ENCODE data around the gene LAP3. TPM values are rescaled to one million over a fixed set of nuclear protein-coding genes. Genes with fewer than 3 reads are reported as not detected.

LAP3 gene
- total and polyA plus RNA-seq, 7 donors = 37.1 to 126 (median 60.3) TPM

- TF ChIP-seq POLR2AphosphoS5 (IDR thresholded peaks at IDR 0.05) = no peak
- TF ChIP-seq POLR2A (IDR thresholded peaks at IDR 0.05) = no peak
- TF ChIP-seq, protein P1, sequence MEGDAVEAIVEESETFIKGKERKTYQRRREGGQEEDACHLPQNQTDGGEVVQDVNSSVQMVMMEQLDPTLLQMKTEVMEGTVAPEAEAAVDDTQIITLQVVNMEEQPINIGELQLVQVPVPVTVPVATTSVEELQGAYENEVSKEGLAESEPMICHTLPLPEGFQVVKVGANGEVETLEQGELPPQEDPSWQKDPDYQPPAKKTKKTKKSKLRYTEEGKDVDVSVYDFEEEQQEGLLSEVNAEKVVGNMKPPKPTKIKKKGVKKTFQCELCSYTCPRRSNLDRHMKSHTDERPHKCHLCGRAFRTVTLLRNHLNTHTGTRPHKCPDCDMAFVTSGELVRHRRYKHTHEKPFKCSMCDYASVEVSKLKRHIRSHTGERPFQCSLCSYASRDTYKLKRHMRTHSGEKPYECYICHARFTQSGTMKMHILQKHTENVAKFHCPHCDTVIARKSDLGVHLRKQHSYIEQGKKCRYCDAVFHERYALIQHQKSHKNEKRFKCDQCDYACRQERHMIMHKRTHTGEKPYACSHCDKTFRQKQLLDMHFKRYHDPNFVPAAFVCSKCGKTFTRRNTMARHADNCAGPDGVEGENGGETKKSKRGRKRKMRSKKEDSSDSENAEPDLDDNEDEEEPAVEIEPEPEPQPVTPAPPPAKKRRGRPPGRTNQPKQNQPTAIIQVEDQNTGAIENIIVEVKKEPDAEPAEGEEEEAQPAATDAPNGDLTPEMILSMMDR (IDR thresholded peaks at IDR 0.05) = no peak
- TF ChIP-seq EP300 (IDR thresholded peaks at IDR 0.05) = no peak
- no peak for DNase-seq
These were observed 22.4 kb upstream of the LAP3 start for GRCh38 chr4:17554568-17554967.

DNA sequence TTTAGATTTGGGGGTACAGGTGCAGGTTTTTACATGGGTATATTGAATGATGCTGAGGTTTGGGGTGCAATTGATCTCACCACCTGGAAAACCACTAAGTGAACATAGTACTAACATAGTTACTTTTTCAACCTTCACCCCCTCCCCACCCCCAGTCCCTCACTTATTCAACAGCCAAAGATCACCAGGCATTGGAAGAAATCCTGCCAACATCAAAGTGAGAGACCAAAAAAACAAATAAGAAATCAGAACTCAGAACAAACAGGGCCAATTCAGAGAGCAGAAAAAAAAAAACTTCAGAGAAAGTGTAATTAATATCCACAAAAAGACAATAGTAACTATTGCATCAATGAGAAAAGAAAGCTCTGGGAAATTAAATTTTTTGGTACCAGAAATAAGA is 20.5 kb upstream of the LAP3 start:
- Histone ChIP-seq H3K27ac (no peak overlapping the region), H3K27me3 (peaks cover 0 to 3% (median 0%) of the 10 kb centered on the region in 3 donors), H3K9me3 (no peaks in the 10 kb centered on the region), H3K4me1 (no peaks in the 10 kb centered on the region), H3K4me3 (no peak overlapping the region), H3K36me3 (no peaks in the 10 kb centered on the region)
- intact Hi-C loops (cut with DNase I) = no loop called here
- DNase-seq = no peak
- no peak for TF ChIP-seq EP300 (IDR thresholded peaks at IDR 0.05)
- no peak for TF ChIP-seq POLR2AphosphoS5 (IDR thresholded peaks at IDR 0.05)
- TF ChIP-seq, protein P1 (IDR thresholded peaks at IDR 0.05) = no peak
- TF ChIP-seq POLR2A (IDR thresholded peaks at IDR 0.05) = no peak

More at GRCh38 chr4:17554568-17554967, 22.4 kb upstream of the LAP3 start:
- H3K4me3 ChIP-seq = no peak overlapping the region
- H3K27me3 ChIP-seq = peaks cover 0 to 3% (median 0%) of the 10 kb centered on the region in 3 donors
- WGBS, 2 donors = 65 to 83% methylated on average over 4 of the region's 4 CpGs
- H3K4me1 ChIP-seq = no peaks in the 10 kb centered on the region
- H3K9me3 ChIP-seq = no peaks in the 10 kb centered on the region
- intact Hi-C loops (cut with DNase I) = no loop called here
- H3K36me3 ChIP-seq = no peaks in the 10 kb centered on the region
- H3K27ac ChIP-seq = no peak overlapping the region

GRCh38 chr4:17557880-17558279 is 19.1 kb upstream of the LAP3 start:
- no peak overlapping the region for H3K4me3 ChIP-seq
- 72 to 87% methylated on average over 5 of the region's 5 CpGs for WGBS, 2 donors
- H3K27ac ChIP-seq = no peak overlapping the region
- H3K27me3 ChIP-seq = no peaks in the 10 kb centered on the region
- TF ChIP-seq EP300 (IDR thresholded peaks at IDR 0.05) (no peak), POLR2AphosphoS5 (IDR thresholded peaks at IDR 0.05) (no peak), POLR2A (IDR thresholded peaks at IDR 0.05) (no peak)
- TF ChIP-seq, protein P1 (IDR thresholded peaks at IDR 0.05) = no peak
- no peaks in the 10 kb centered on the region for H3K9me3 ChIP-seq
- intact Hi-C loops (cut with DNase I) = no loop called here
- H3K4me1 ChIP-seq = no peaks in the 10 kb centered on the region
- no peak for DNase-seq
- no peaks in the 10 kb centered on the region for H3K36me3 ChIP-seq

- H3K4me3 ChIP-seq = no peak overlapping the region
- H3K27ac ChIP-seq = no peak overlapping the region
- no peaks in the 10 kb centered on the region for H3K36me3 ChIP-seq
- WGBS, 2 donors = 90 to 94% methylated on average over 4 of the region's 4 CpGs
- no peak for TF ChIP-seq EP300 (IDR thresholded peaks at IDR 0.05)
- TF ChIP-seq POLR2A (IDR thresholded peaks at IDR 0.05) = no peak
- TF ChIP-seq, protein P1 (IDR thresholded peaks at IDR 0.05) = no peak
- no peak for TF ChIP-seq POLR2AphosphoS5 (IDR thresholded peaks at IDR 0.05)
- H3K27me3 ChIP-seq = no peaks in the 10 kb centered on the region
- H3K4me1 ChIP-seq = no peaks in the 10 kb centered on the region
- intact Hi-C loops (cut with DNase I) = no loop called here
- DNase-seq = no peak
- no peaks in the 10 kb centered on the region for H3K9me3 ChIP-seq
These were observed 17.9 kb upstream of the LAP3 start for GRCh38 chr4:17558941-17559708.

- Histone ChIP-seq H3K27me3 (no peaks in the 10 kb centered on the region), H3K27ac (no peak overlapping the region), H3K36me3 (no peaks in the 10 kb centered on the region), H3K4me1 (no peaks in the 10 kb centered on the region), H3K4me3 (no peak overlapping the region), H3K9me3 (no peaks in the 10 kb centered on the region)
- intact Hi-C loops (cut with DNase I) = no loop called here
- 94 to 97% methylated on average over 3 of the region's 3 CpGs for WGBS, 2 donors
- TF ChIP-seq POLR2AphosphoS5 (IDR thresholded peaks at IDR 0.05) = no peak
- TF ChIP-seq, protein P1 (IDR thresholded peaks at IDR 0.05) = no peak
- no peak for TF ChIP-seq POLR2A (IDR thresholded peaks at IDR 0.05)
- no peak for TF ChIP-seq EP300 (IDR thresholded peaks at IDR 0.05)
- DNase-seq = no peak
These were observed 17.3 kb upstream of the LAP3 start for GRCh38 chr4:17559709-17560048.

Measured in sigmoid colon (tissue), 7 donors.